Effector memory CD8-positive, alpha-beta T cell (primary cell): ENCODE results near the gene ZNF133.
"Not testable (repeated sequence)": the region's sequence is repeated elsewhere in the genome, so short reads cannot be mapped to it uniquely, and the experiment has no call there.

ENCODE experiments used
- ATAC-seq: fragments of 150-1000 bp; cut with Tn5 transposase; replicated peaks from 2 replicates; pipeline ENCODE4 v1.10.0; 2021; ENCODE audit warnings: mild to moderate bottlenecking, moderate library complexity
- DNase-seq, 3 experiments: peaks; one replicate each; pipeline ENCODE4 v3.0.0; 2021
- H3K27ac Mint-ChIP-seq, 2 donors: one replicate each; pipeline ENCODE4 v1.8.0; 2022; ENCODE audit warnings: mild to moderate bottlenecking in 2 of 2, mixed read lengths in 2 of 2, moderate library complexity in 2 of 2
- H3K27me3 Mint-ChIP-seq, 2 donors: one replicate each; pipeline ENCODE4 v1.8.0; 2022; ENCODE audit warnings: mixed read lengths in 2 of 2
- H3K36me3 Mint-ChIP-seq: one replicate; pipeline ENCODE4 v1.8.0; 2022; ENCODE audit warnings: mild to moderate bottlenecking, moderate library complexity, mixed read lengths; ENCODE audit not compliant: insufficient read depth
- H3K4me1 Mint-ChIP-seq, 2 donors: one replicate each; pipeline ENCODE4 v1.8.0; 2022; ENCODE audit warnings: low read depth in 2 of 2, mixed read lengths in 2 of 2
- H3K4me3 Mint-ChIP-seq, 2 donors: one replicate each; pipeline ENCODE4 v1.8.0; 2022; ENCODE audit warnings: mild to moderate bottlenecking in 2 of 2, mixed read lengths in 2 of 2, moderate library complexity in 2 of 2
- H3K9me3 Mint-ChIP-seq, 2 donors: one replicate each; pipeline ENCODE4 v1.8.0; 2022; ENCODE audit warnings: mixed read lengths in 2 of 2

Gene ZNF133

DNA sequence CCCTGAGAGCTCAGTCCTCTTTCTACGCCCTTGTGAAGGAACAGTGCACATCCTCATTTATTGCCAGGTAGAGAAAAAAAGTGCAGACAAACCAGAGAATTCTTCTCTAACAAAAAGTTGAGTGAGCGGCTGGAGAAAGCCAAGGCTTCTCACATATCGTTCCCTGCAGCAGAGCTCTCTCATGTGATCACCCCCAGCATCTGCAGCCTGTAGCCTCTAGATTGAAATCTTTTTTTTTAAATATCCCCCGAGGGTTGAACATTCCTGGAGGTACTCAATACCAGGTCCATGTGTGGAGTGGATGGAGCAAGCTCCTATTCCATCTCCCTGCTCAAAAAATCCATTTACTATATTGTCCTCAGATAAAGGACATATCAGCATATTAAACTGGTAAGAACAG, 22.9 kb upstream of the ZNF133 start:
- Mint-ChIP-seq H3K36me3 (peaks cover 2% of the 10 kb centered on the region), H3K27ac (no peak overlapping the region), H3K4me1 (no peaks in the 10 kb centered on the region), H3K9me3 (no peaks in the 10 kb centered on the region), H3K4me3 (no peak overlapping the region), H3K27me3 (peaks cover 24 to 30% of the 10 kb centered on the region in 2 donors)
- DNase-seq (no peak), ATAC-seq (no peak)

DNA sequence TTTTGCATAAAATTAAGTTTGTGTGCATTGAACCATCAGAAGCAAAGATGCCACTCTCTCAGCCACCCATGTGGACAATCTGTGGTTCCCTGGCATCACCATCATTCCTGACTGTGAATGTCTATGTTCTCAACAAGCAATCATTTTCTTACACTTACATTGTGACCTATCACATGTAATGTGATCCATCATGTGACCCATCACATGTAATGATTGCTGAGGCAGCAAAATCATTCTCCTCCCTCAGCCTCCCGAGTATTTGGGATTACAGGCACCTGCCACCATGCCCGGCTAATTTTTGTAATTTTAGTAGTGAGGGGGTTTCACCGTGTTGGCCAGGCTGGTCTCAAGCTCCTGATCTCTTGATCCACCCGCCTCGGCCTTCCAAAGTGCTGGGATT, 22.0 kb upstream of the ZNF133 start:
- no peak for DNase-seq
- Mint-ChIP-seq H3K36me3 (peaks cover 2% of the 10 kb centered on the region), H3K9me3 (no peaks in the 10 kb centered on the region), H3K27me3 (peaks cover 25 to 28% of the 10 kb centered on the region in 2 donors), H3K27ac (no peak overlapping the region), H3K4me1 (no peaks in the 10 kb centered on the region), H3K4me3 (no peak overlapping the region)
- ATAC-seq: no peak

GRCh38 chr20:18267815-18268214, 20.5 kb upstream of the ZNF133 start:
- Mint-ChIP-seq H3K36me3 (peaks cover 2% of the 10 kb centered on the region), H3K27me3 (peaks cover 36 to 37% of the 10 kb centered on the region in 2 donors), H3K4me1 (no peaks in the 10 kb centered on the region), H3K27ac (no peak overlapping the region), H3K9me3 (no peaks in the 10 kb centered on the region), H3K4me3 (no peak overlapping the region)
- ATAC-seq (no peak), DNase-seq (no peak)

DNA sequence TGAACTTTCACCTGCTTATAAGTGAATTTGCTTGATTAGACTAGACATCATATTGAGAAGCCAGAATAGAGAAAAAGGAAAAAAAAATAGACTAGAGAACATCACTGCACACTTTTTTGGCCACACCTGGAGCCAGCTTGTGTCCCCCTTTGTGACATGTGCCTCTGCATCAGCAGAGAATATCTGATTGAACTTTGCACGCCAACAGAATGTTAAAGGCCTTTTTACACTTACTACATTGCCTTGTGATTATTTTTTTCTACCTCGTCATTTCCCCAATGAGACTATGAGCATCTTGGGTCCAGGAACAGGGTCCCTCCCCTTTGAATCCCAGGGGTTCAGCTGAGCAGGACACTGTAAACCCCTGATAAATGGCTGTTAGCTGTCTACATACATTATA, 17.2 kb upstream of the ZNF133 start:
- H3K27ac Mint-ChIP-seq: no peak overlapping the region
- H3K36me3 Mint-ChIP-seq: peaks cover 2% of the 10 kb centered on the region
- H3K9me3 Mint-ChIP-seq: no peaks in the 10 kb centered on the region
- ATAC-seq: no peak
- H3K4me3 Mint-ChIP-seq: no peak overlapping the region
- H3K27me3 Mint-ChIP-seq: peaks cover 33 to 44% of the 10 kb centered on the region in 2 donors
- no peaks in the 10 kb centered on the region for H3K4me1 Mint-ChIP-seq
- no peak for DNase-seq

DNA sequence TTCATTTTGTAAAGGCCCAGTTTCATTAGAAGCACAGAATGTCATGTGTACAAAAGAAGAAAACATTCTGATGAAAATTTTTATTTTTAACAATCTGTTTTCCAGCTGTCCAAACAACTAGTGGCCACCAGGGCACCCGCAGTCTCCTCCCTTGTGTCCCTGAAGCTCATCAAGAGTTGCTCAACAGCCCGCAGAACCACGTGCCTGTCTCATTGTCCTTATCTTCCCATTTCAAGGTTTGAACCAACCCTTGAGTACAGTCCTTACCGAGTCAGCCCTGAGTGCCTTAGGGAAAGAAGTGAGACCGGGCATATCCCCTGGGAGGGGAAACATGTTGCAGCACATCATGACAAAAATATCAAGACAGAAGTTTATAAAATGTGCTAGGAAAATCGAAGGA, 15.9 kb upstream of the ZNF133 start:
- H3K4me1 Mint-ChIP-seq: no peaks in the 10 kb centered on the region
- H3K4me3 Mint-ChIP-seq: no peak overlapping the region
- peaks cover 31 to 57% of the 10 kb centered on the region in 2 donors for H3K27me3 Mint-ChIP-seq
- H3K36me3 Mint-ChIP-seq: peaks cover 2% of the 10 kb centered on the region
- no peak overlapping the region for H3K27ac Mint-ChIP-seq
- ATAC-seq (no peak), DNase-seq (no peak)
- H3K9me3 Mint-ChIP-seq: no peaks in the 10 kb centered on the region

DNA sequence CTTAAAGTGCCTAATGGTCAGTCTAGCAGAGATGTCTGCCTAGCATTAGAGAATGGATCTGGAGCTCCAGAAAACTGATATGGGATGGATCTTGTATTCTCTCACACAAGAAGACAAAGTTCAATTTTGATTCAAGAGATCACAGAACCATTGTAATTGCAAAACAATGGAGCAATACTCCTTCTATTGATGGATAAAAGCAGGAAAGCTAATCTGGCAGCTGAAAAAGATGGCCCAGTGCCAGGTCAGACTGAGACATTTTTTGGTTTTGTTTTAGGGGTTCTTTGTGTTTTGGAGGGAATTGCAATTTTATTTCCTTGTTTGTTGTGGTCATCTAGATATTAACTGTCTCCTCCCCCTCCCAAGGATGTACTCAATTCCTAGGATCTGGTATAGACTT, 14.6 kb upstream of the ZNF133 start:
- Mint-ChIP-seq H3K36me3 (no peaks in the 10 kb centered on the region), H3K4me3 (no peak overlapping the region), H3K27me3 (peaks cover 27 to 59% of the 10 kb centered on the region in 2 donors), H3K27ac (no peak overlapping the region), H3K4me1 (no peaks in the 10 kb centered on the region), H3K9me3 (no peaks in the 10 kb centered on the region)
- no peak for ATAC-seq
- no peak for DNase-seq

DNA sequence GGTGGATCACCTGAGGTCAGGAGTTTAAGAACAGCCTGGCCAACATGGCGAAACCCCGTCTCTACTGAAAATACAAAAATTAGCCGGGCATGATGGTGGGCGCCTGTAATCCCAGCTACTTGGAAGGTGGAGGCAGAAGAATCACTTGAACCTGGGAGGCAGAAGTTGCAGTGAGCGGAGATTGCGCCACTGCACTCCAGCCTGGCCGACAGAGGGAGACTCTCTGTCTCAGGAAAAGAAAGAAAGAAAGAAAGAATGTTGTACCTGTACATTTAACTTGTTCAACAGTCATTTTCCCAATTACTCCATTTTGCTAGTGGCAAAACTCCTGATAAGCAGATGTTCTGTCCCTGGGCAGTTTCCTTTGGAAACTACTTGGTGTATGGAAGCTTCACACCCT, 12.4 kb upstream of the ZNF133 start:
- H3K27me3 Mint-ChIP-seq: peaks cover 47 to 68% of the 10 kb centered on the region in 2 donors
- not testable (repeated sequence) for H3K4me3 Mint-ChIP-seq, ATAC-seq, H3K27ac Mint-ChIP-seq, H3K36me3 Mint-ChIP-seq, H3K9me3 Mint-ChIP-seq, H3K4me1 Mint-ChIP-seq, DNase-seq

- DNase-seq (peak; percentile 33 to 46 (median 40)), ATAC-seq (peak; percentile 65)
- no peaks in the 10 kb centered on the region for H3K36me3 Mint-ChIP-seq
- peaks cover 52 to 65% of the 10 kb centered on the region in 2 donors for H3K27me3 Mint-ChIP-seq
- H3K27ac Mint-ChIP-seq: no peak overlapping the region
- no peaks in the 10 kb centered on the region for H3K9me3 Mint-ChIP-seq
- H3K4me3 Mint-ChIP-seq: no peak overlapping the region
- H3K4me1 Mint-ChIP-seq: no peaks in the 10 kb centered on the region
Measured at GRCh38 chr20:18276821-18277220, 11.5 kb upstream of the ZNF133 start.

DNA sequence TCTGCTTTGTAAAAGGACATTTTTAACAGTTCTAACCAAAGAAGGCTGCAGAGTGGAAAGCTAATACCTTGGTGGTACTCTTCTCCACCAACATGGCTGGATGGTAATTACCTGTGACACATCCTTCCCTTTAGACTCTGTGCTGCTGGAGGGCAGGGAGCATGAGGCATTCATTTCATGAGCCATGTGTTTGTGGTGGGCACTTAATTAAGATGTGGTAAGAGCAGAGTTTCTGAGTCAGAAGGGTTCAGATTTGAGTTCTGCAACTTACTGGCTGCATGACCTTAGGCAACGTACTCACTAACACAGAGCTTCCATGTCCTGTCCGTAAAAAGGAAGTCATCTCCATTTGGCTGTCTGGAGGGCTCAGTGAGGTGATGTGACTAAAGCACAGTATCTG, 9.1 kb upstream of the ZNF133 start:
- no peak for DNase-seq
- no peak for ATAC-seq
- no peaks in the 10 kb centered on the region for H3K36me3 Mint-ChIP-seq
- H3K9me3 Mint-ChIP-seq: no peaks in the 10 kb centered on the region
- H3K4me1 Mint-ChIP-seq: no peaks in the 10 kb centered on the region
- no peak overlapping the region for H3K4me3 Mint-ChIP-seq
- no peak overlapping the region for H3K27ac Mint-ChIP-seq
- H3K27me3 Mint-ChIP-seq: peaks cover 54 to 69% of the 10 kb centered on the region in 2 donors

GRCh38 chr20:18284805-18285533, 3.4 kb upstream of the ZNF133 start:
- ATAC-seq (no peak), DNase-seq (no peak)
- H3K27ac Mint-ChIP-seq: no peak overlapping the region
- H3K36me3 Mint-ChIP-seq: peaks cover 9% of the 10 kb centered on the region
- H3K9me3 Mint-ChIP-seq: peaks cover 0 to 8% of the 10 kb centered on the region in 2 donors
- peaks cover 51 to 64% of the 10 kb centered on the region in 2 donors for H3K27me3 Mint-ChIP-seq
- H3K4me3 Mint-ChIP-seq: no peak overlapping the region
- H3K4me1 Mint-ChIP-seq: peaks cover 13 to 16% of the 10 kb centered on the region in 2 donors

- Mint-ChIP-seq H3K27me3 (peaks cover 30 to 44% of the 10 kb centered on the region in 2 donors), H3K4me1 (peaks cover 19 to 25% of the 10 kb centered on the region in 2 donors), H3K36me3 (peaks cover 9% of the 10 kb centered on the region), H3K27ac (peak overlapping the region; percentile 95 to 99), H3K9me3 (peaks cover 0 to 8% of the 10 kb centered on the region in 2 donors), H3K4me3 (peak overlapping the region; percentile 98 to 99)
- ATAC-seq (no peak), DNase-seq (no peak)
Measured at GRCh38 chr20:18287546-18287914, 797 bp upstream of the ZNF133 start.

DNA sequence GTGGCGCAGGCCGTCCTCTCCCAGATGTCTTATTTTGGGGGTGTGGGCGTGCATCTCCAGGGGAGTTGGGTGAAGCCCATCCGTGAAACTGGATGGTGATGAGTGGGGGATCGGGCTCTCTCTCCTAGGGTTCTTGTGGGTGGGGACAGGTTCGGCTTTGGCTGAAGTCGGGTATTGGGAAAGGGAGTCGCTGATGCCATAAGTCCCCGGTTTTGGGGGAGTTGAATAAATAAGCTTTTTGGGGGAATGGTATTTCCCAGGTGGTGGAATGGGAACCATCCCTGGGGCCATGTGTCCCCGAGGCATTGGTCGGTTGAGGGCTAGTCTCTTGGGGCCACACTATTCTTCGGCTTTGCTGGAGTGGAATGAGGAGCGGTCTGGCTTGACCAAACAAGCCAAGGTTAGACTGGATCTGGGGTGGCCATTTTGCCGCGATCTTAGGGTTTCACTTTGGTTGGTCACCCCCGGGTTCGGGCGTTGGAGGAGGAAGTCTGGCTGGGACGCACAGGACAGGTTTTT, 481 bp downstream of the ZNF133 start:
- peaks cover 20 to 32% of the 10 kb centered on the region in 2 donors for H3K27me3 Mint-ChIP-seq
- H3K4me3 Mint-ChIP-seq: peak overlapping the region; percentile 98 to 99
- H3K4me1 Mint-ChIP-seq: peaks cover 22 to 30% of the 10 kb centered on the region in 2 donors
- ATAC-seq (no peak), DNase-seq (no peak)
- peaks cover 0 to 8% of the 10 kb centered on the region in 2 donors for H3K9me3 Mint-ChIP-seq
- peaks cover 9% of the 10 kb centered on the region for H3K36me3 Mint-ChIP-seq
- peak overlapping the region; percentile 95 to 99 for H3K27ac Mint-ChIP-seq

GRCh38 chr20:18289306-18289705, 979 bp downstream of the ZNF133 start:
- no peak for ATAC-seq
- no peak for DNase-seq
- Mint-ChIP-seq H3K4me1 (peaks cover 22 to 30% of the 10 kb centered on the region in 2 donors), H3K27ac (peak overlapping the region; percentile 95 to 99), H3K27me3 (peaks cover 15 to 28% of the 10 kb centered on the region in 2 donors), H3K9me3 (peaks cover 0 to 8% of the 10 kb centered on the region in 2 donors), H3K36me3 (peaks cover 9% of the 10 kb centered on the region), H3K4me3 (peak overlapping the region; percentile 98 to 99)

- DNase-seq: no peak
- Mint-ChIP-seq H3K36me3 (peaks cover 3% of the 10 kb centered on the region), H3K9me3 (no peaks in the 10 kb centered on the region), H3K27ac (no peak overlapping the region), H3K4me1 (no peaks in the 10 kb centered on the region), H3K27me3 (no peaks in the 10 kb centered on the region), H3K4me3 (no peak overlapping the region)
- no peak for ATAC-seq
Measured at GRCh38 chr20:18299364-18299763, 11.0 kb downstream of the ZNF133 start.
